Measurements from ENCODE around the gene TRIM8.
"Not testable (repeated sequence)": the region's sequence is repeated elsewhere in the genome, so short reads cannot be mapped to it uniquely, and the experiment has no call there.

TRIM8 gene

DNA sequence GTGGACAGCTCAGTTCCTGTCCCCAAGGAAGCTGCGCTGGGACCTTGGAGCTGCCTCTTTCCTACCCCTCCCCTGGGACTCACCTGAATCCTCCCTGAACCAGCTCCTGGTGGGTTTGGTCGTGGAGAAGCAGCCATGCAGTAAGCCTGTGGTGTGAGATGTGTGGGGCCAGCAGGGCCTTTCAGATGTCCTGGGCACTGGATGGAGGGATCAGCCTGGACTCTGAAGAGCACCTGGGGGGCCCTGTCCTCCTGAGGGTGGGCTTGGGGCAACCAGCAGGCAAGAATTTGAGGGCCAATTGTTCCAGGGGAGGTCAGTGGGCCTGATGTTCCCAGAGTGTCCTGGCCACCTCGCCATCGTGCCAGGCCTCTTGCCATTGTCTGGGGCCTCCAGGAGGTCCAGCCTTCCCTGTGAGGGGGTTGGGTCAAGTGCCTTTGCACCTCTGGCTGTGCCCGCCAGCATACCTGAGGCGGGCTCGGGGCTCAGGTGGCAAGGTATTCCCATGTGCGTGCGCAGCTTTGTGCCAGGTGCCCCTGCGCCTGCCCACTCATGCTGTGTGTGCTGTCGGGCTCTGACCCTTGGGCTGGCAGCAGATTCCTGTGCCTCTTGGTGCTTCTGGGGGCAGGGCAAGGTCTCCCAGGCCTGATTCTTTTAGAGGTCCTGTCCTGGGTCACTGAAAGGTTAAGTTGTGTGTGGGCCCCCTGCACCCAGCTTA is 7.3 kb downstream of the TRIM8 start:
- peak; percentile 54 for DNase-seq

DNA sequence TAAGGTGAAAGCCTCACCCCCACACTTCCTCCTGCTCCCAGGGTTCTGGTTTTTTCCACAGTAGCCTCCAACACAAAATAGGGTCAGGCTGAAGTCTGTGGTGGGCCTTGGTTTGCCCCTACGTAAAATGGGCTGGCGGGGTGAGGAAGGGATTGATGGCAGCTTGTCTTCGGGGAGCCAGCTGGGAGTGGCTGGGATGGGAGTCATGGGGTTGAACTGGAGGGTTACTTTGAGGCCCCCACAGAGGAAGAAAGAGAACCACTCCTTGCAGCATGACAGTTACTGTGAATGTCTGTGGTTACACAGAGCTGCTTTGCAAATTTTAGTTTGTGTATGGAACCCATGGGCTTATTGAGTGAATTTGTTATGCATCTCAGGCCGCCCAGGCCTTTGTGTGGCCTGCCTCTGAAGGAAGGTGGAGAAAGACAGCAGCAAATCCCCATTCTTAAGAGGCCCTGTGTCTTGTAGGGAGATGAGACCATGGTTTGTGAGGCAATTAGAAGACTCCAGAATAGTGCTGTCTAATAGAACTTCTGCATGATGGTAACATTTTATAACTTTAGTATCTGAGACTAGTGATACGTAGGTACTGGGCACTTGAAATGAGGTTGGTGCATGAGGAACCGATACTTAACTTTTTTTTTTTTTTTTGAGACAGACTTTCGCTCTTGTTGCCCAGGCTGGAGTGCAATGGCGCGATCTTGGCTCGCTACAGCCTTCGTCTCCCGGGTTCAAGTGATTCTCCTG is 8.1 kb downstream of the TRIM8 start:
- peak; percentile 58 for DNase-seq

DNA sequence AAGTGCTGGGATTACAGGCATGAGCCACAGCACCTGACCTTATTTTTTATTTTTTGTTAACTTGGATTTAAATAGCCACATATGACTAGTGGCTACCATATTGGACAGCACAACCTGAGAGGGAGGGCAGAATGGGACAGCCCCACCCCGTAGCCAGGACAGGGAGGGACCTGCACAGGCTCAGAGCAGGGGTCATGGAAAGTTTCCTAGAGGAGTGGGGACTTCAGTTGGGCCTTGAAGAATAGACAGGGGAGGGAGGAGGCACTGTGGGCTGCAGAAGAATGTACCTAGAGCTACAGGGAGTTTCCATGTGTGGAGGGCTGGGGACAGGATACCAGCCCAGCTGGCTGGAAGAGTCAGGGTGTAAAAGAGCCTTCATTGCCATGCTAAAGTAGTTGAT is 8.8 kb downstream of the TRIM8 start:
- DNase-seq, result no peak

DNA sequence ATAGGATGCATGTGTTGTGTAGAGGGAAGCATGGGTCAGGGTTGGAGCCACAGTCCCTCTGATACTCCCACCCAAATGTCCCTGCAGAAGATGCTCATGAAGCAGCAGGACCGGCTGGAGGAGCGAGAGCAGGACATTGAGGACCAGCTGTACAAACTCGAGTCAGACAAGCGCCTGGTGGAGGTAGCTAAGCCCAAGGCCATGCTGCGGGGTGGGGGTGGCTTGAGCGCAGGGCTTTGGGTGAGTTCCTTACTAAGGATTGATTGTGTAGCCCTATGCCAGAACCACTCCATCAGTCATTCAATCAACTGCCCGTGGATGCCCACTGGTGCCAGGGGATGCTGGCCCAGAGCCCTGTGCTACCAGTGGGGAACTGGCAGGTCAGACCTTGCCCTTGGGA is 10.3 kb downstream of the TRIM8 start:
- DNase-seq, result no peak

DNA sequence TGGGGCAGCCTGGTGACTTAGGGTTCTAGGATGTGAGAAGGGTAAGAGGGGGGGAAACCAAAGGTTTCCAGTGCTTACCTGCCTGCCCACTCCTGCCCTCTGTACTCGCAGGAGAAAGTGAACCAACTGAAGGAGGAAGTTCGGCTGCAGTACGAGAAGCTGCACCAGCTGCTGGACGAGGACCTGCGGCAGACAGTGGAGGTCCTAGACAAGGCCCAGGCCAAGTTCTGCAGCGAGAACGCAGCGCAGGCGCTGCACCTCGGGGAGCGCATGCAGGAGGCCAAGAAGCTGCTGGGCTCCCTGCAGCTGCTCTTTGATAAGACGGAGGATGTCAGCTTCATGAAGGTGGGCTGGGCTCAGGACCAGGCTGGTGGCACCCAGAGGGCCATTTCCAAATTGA is 10.7 kb downstream of the TRIM8 start:
- DNase-seq, result no peak

DNA sequence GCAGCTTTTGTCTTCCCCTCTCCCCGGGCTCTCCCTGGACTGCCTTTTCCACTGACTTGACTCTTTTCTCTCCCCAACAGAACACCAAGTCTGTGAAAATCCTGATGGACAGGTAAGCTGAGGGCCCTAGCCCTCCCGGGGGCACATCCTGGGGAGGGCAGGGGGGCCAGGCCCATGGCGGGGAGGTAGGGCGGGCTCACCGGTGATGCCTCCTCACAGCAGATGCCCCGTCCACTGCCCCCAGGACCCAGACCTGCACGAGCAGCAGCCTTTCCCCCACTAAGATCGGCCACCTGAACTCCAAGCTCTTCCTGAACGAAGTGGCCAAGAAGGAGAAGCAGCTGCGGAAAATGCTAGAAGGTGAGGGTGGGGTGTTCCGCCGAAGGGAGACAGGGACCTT is 11.7 kb downstream of the TRIM8 start:
- no peak for DNase-seq

DNA sequence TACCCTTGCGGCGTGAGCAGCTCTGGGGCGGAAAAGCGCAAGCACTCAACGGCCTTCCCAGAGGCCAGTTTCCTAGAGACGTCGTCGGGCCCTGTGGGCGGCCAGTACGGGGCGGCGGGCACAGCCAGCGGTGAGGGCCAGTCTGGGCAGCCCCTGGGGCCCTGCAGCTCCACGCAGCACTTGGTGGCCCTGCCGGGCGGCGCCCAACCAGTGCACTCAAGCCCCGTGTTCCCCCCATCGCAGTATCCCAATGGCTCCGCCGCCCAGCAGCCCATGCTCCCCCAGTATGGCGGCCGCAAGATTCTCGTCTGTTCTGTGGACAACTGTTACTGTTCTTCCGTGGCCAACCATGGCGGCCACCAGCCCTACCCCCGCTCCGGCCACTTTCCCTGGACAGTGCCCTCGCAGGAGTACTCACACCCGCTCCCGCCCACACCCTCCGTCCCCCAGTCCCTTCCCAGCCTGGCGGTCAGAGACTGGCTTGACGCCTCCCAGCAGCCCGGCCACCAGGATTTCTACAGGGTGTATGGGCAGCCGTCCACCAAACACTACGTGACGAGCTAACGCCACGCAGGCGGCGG is 12.6 kb downstream of the TRIM8 start:
- no peak for DNase-seq

DNA sequence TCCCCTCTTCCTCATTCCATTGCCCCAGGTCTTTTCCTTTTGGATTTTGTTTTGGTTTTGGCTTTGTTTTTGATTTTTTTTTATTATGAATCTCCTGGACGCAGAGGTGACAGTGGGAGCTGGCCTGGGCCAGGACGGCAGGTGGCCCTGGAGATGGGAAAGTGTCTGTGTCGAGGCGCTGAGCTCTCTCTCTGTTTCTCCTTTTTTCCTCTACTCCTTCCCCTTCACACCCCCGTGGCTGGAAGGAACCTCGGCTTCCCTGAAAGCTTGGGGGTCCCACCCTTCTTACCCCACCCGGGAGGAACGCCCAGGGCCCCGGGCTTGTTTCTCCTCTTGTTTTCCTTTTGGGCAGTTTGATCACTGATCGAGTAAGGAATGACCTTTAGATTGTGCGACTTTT is 13.2 kb downstream of the TRIM8 start:
- no peak for DNase-seq

DNA sequence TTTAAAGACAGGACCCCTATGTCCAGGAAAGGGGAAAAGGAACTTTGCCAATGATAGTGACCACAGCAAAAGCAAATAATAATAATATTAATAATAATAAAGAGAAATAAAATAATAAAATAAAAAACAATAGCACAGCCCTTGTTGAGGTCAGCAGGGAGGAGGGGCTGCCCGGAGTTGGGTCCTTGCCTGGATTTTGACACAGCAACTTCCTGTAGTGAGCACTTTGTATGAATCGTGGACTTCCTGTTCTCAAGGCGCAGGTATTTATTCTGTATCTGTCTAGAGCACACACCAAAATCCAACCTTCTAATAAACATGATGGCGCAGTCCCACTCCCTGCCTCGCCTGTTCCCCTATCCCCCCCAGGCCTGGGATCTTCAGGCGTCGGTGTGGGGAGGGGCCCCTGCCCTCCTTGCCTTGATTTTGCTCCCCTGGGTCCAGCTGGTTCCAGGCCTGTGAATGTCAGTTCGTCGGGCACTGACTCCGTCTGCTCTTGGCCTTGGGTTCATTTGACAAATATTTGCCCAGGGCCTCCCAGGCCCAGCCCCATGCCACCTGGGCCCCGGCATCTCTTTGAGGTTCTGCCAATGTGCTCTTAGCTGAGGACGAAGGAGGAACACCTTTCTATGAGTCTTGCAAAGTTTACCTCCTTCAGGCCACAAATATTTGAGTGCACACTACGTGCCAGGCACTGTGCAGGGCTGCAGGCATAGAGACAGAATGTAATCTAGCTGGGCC is 13.9 kb downstream of the TRIM8 start:
- no peak for DNase-seq

DNA sequence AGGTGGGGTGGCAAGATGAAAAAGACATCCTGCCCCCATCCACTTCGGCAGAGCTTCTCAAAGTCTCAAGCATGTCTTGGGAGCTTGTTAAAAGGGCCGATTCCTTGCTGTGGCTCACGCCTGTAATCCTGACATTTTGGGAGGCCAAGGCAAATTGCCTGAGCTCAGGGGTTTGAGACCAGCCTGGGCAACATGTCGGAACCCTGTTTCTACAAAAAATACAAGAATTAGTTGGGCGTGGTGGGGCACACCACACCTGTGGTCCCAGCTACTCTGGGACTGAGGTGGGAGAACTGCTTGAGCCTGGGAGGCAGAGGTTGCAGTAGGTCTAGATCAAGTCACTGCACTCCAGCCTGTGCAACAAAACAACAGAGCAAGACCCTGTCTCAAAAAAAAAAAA is 14.5 kb downstream of the TRIM8 start:
- DNase-seq, result no peak

DNA sequence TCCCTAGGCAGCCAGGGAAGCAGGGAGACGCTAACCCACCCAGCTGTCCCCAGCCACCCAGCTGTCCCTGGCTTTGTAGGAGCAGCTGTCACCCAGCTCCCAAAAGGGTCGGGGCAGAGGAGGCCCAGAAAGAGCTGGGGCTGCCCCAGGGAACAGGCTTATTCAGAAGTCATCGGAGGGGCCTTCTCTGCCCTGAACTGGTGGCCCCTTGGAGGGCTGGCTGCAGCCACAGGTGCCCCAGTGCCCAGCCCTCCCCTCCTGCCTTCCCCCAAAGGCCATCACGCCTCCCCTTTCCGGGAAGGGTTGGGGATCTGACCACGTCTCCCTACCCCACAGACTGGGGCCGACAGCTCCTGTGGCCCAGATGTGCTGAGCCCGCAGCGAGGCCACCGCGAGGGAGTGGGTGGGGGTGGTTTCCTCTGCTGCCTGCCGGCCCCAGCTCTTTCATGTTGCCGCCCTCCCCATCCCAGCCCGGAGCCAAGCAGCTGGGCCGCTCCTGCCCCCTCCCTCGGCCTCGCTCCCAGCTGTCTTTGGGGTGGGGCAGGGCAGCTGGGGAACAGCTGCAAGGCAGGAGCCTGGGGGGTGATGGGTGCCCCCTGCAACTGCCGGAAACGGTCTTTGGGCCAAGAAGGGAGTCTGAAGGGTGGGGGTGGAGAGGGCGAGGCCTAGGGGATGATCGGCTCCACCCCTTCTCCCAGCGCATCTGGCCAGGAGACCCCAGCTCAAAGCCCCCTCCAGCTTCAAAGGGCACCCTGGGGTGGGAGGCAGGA is 16.8 kb downstream of the TRIM8 start:
- DNase-seq, result peak; percentile 88

DNA sequence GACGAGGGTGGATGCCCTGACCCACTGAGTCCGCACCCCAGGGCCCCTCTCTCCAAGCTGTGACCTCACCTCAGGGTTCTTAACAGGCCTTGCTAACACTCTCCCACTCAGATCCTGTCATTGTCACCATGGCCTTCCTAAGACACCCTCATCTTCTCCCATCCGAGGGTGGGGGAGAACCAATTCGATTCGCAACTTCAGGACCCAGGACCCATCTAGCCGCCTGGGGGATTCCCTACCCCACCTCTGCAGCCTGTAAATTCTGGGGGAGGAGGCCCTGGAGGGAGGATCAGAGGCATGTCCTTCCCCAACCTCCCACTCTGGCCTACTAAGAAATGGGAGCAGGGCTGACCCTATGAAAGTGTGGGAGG is 17.4 kb downstream of the TRIM8 start:
- DNase-seq, result no peak

DNA sequence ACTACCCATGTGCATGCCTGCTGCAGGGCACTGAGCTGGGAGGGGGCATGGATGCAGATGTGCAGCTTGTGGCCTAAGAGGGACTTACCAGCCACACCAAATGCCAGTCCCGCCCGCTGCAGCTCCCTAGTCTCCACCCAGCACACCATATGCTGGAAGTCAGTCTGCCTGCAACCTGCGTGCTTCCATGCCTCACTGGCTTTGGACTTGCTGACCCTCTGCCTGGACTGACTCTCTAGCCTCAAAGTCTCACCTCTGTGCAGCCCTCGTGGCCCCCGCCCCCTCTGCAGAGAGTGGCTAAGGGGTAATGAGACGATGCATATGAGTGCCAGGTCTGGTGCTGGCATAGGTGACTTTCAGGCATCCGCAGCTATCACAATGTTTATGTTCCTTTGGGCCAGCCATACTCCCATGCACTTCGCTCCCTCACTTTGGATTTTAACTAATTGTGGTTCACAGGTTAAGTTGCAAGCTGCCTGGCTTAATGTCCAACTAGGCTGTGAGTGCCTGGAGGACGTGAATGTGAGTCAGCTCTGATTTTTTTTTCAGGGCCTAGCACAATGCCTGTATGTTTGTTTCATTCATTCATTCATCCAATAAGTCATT is 21.7 kb downstream of the TRIM8 start:
- no peak for DNase-seq

DNA sequence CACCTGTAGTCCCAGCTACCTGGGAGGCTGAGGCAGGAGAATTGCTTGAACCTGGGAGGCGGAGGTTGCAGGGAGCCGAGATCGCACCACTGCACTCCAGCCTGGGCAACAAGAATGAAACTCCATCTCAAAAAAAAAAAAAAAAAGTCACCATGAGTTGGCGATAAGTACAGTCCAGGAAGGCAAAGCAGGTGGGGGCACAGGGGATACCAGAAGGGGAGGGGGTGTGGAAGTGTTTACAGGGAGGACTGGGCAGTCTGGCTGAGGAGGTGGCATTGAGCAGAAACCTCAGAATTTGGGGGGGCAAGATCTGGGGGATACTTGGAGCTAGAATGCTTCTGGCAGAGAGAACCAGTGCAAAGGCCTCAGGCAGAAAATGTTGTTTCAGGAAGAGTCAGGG is 23.1 kb downstream of the TRIM8 start:
- DNase-seq, result not testable (repeated sequence)

DNA sequence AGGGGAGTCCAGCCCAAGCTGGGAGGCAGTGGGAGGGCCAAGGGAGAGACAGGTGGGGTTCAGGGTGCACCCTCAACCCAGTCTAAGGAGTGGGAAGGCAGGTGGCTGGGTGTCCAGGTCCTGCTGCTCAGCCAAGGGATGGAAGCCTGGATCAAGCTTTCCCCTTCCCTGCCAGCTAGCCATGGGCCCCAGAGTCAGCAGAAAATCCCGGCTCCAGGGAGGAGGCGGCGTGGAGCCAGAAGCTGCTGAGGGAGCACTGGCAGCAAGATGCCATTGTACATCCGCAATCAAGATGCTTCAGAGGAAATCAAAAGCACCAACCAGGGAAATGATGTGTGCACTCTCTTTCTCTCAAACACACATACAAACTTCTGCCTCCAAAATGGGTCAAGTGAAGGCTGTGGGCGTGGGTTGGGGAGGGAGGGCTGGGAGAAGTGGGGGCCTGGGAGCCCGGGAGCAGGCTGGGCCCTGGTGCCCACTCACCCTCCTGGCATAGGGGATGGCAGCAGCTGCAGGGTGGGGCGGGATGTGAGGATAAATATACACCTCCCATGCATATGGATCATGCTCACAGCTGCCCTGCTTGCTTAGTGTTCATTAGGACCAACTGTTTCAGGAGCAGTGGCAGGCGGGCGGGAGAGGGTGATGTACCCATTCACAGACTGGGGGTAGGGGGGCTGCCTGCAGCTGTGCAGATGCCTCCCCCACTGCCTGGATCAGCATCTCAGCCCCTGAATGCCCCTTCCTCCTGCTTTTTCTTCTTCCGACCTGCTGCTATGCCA is 24.2 kb downstream of the TRIM8 start:
- no peak for DNase-seq

DNA sequence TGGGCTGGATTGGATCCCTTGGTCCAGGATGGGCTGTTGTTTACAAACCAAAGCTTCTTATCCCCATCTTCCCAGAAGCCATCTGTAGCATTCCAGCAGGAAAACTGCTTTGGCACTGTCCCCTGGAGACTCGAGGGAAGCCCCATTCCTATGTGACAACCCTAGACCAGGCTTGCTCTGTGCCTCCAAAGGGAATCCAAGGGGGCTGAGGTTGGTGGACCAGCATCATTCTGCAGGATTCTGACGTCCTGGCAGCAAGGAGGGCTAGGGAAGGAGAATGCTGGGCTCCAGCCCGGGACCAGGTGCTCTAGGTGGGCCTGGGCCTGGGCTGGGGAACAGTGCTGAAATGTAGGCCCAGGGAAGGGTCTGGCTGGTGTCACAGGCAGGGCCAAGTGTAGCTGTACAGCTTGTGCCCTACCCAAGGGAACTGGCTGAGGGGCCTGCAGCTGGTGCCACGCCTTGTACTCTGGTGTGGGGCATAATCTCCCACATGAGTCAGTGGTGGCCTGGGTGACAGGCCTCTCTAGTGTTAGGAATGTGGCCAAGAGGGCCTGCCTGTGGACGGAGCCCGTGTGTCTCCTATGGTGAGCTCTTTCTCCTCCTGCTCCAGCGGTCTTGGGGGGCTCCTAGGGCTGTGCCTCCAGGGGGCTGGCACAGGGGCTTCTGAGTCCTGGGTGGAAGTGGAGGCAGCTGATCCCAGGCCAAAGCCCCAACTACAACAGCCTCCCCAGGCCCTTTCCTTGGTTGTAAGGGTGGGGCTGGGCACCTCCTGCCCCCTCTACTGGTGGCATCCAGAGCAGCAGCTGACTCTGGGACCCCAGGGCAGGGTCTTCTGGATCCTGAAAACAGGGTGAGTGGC is 25.2 kb downstream of the TRIM8 start:
- no peak for DNase-seq

DNA sequence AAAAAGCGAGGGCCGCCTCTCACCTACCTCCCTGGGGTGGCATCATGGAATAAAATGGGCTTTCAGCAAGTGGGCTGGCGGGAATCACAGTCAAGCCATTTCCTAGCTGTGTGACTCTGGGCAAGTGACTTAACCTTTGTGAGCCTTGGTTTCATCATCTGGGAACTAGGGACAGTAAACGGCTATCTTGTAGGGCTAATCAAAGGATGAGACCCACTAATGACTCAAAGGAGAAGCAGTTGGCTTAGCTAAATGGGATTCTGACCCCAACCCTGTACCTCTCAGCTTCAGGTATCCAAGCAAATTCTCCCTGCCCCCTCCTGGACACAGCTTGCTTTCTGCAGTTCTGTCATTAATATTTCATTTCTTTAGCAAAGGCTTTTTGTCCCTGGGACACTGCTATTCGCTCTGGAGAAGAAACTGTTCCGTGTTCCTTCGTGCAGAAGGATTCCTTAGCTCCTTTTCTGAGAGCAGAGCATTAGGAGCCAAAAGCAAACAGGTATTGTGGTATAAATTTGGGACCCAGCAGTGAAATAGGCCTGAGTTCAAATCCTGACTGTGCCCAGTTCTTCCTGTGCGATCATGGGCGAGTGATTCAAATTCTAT is 25.9 kb downstream of the TRIM8 start:
- DNase-seq, result no peak

DNA sequence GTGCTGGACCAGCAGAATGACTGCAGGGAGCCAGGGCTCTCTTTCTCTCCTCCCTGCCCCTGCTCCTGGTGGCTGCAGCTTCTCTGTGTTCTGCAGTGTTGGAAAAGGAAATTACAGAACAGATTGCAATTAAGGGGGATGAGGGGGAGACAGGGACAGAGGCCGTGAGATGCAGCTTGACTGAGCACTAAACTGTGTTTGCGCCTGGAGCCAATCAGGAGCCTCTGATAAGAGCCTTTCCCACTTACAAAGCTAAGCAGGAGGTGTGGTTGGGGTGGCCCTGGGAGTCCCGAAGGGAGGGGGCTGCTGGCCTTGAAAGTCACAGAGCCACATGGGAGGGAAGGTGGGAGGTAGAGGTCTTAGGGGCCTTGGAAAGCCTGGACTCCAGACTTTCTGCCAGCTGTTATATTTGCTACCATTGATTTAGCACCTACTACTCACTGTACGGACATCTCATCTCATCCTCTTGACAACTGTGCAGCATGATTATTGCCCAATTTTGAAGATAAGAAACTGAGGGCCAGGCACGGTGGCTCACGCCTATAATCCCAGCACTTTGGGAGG is 26.7 kb downstream of the TRIM8 start:
- DNase-seq, result no peak

DNA sequence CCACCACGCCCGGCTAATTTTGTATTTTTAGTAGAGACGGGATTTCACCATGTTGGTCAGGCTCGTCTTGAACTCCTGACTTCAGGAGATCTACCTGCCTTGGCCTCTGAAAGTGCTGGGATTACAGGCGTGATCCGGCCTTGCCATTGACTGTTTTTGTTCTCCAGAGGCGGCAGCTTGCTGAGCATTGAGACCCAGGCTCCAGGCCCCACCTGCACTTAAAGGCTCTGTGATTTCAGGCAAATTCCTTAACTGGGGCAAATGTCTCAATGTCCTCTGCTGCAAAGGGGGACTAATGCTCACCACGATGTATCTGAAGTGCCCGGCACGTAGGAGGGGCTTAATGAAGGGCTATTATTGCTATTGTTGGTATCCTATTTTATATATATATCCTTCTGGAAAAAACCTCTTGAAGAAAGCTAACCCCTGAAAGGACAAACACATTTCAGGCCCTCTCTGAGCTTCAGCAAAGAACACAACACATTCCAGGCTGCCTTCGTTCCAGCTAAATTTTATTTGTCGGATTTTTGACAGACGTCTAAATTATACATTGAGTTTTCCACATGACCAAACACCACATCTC is 29.0 kb downstream of the TRIM8 start:
- DNase-seq, result no peak
